Endothelial cell of umbilical vein (primary cell): ENCODE results near the gene SLC6A20. TPM values are rescaled to one million over a fixed set of nuclear protein-coding genes. Genes with fewer than 3 reads are reported as not detected.

Source experiments
- BruUV-seq: library from RNA; stranded (reverse); fragments of 400-500 nt; replicated peaks from 2 replicates; lab custom pipeline; 2021; lab: Mats Ljungman, UMichigan
- CTCF ChIA-PET: fragments of 300-600, 350-600 bp; sonication (Branson Sonifier 250); formaldehyde crosslinking; loops from one replicate; lab custom pipeline; 2021; ENCODE audit warnings: antibody characterized with exemption, inconsistent platforms; lab: Charles Lee
- POLR2A ChIA-PET: fragments of 300-600, 350-600 bp; sonication (Branson Sonifier 250); formaldehyde crosslinking; loops from one replicate; lab custom pipeline; 2021; ENCODE audit warnings: antibody characterized with exemption, inconsistent platforms; lab: Charles Lee
- DNase-seq: peaks from one replicate; pipeline ENCODE4 v3.0.0-alpha.2; 2011; ENCODE audit warnings: low read depth, low spot score
- FAIRE-seq: peaks from 2 replicates; lab custom pipeline; 2011; peaks lifted over from hg19 to GRCh38; lab: Jason Lieb, UNC
- H2AFZ ChIP-seq: 2 replicates; pipeline ENCODE4 v1.6.0; 2012; ENCODE audit warnings: low read depth, low read length, control low read depth, inconsistent platforms
- H3K27ac ChIP-seq: 2 replicates; pipeline ENCODE4 v1.5.1; 2011; ENCODE audit warnings: low read depth, mild to moderate bottlenecking, control low read depth, low read length, moderate library complexity; ENCODE audit not compliant: insufficient read depth
- H3K27me3 ChIP-seq, 2 experiments: 2 replicates each; pipeline versions ENCODE4 v1.6.0 to v1.6.1; 2011; ENCODE audit warnings: low read length in 2 of 2, mixed read lengths in 1 of 2; ENCODE audit not compliant: control insufficient read depth in 2 of 2, insufficient read depth in 2 of 2
- H3K36me3 ChIP-seq, 2 experiments: 2 replicates in 1 of 2; 3 replicates in 1 of 2; pipeline ENCODE4 v1.5.1; 2011; ENCODE audit warnings: low read length in 2 of 2, mild to moderate bottlenecking in 1 of 2, moderate library complexity in 1 of 2; ENCODE audit not compliant: control insufficient read depth in 2 of 2, insufficient read depth in 2 of 2; ENCODE audit errors: extremely low read depth in 1 of 2
- H3K4me1 ChIP-seq: 3 replicates; pipeline ENCODE4 v1.5.1; 2011; ENCODE audit warnings: mild to moderate bottlenecking, low read length; ENCODE audit not compliant: control insufficient read depth, insufficient read depth; ENCODE audit errors: extremely low read depth
- H3K4me2 ChIP-seq: 2 replicates; pipeline ENCODE4 v1.6.1; 2011; ENCODE audit warnings: low read length, control low read depth, mixed read lengths; ENCODE audit not compliant: insufficient read depth
- H3K4me3 ChIP-seq, 3 experiments: fragments of 200-600 bp in 1 of 3; sonication (generic), shearing (Covaris generic) in 1 of 3; replicated peaks in 1 of 3; 2 replicates each; pipeline ENCODE4 v1.5.1; 2011 to 2016; ENCODE audit warnings: control low read depth in 3 of 3, low read length in 3 of 3, mild to moderate bottlenecking in 2 of 3, inconsistent platforms in 1 of 3, low read depth in 1 of 3, moderate library complexity in 1 of 3; ENCODE audit not compliant: insufficient read depth in 1 of 3
- H3K79me2 ChIP-seq: 2 replicates; pipeline ENCODE4 v1.6.0; 2012; ENCODE audit warnings: low read length, inconsistent platforms; ENCODE audit not compliant: control insufficient read depth, insufficient read depth
- H3K9ac ChIP-seq: replicated peaks from 2 replicates; pipeline ENCODE3; 2011; ENCODE audit warnings: low read length, control low read depth; ENCODE audit not compliant: insufficient read depth; ENCODE audit errors: extremely low read depth
- H3K9me1 ChIP-seq: replicated peaks from 3 replicates; pipeline ENCODE4 v1.6.0; 2011; ENCODE audit warnings: mild to moderate bottlenecking, low read length; ENCODE audit not compliant: control insufficient read depth, insufficient read depth; ENCODE audit errors: extremely low read depth
- H3K9me3 ChIP-seq: replicated peaks from 2 replicates; pipeline ENCODE4 v1.5.1; 2012; ENCODE audit warnings: low read length, inconsistent platforms; ENCODE audit not compliant: control insufficient read depth, insufficient read depth
- H4K20me1 ChIP-seq: replicated peaks from 2 replicates; pipeline ENCODE3; 2011; ENCODE audit warnings: mild to moderate bottlenecking, low read length; ENCODE audit not compliant: control insufficient read depth, insufficient read depth; ENCODE audit errors: extremely low read depth
- EZH2 ChIP-seq: IDR thresholded peaks from 2 replicates; pipeline ENCODE4 v1.6.1; 2012; ENCODE audit warnings: borderline replicate concordance, low read depth, mild to moderate bottlenecking, moderate library complexity, low read length, inconsistent platforms; ENCODE audit not compliant: severe bottlenecking
- FOS ChIP-seq: IDR thresholded peaks from 2 replicates; pipeline ENCODE4 v1.6.1; 2011; ENCODE audit warnings: mild to moderate bottlenecking, low read length, moderate library complexity, borderline replicate concordance; ENCODE audit not compliant: insufficient read depth
- GATA2 ChIP-seq: IDR thresholded peaks from 2 replicates; pipeline ENCODE4 v1.7.0; 2011; ENCODE audit warnings: low read depth, mild to moderate bottlenecking, moderate library complexity, mixed read lengths, low read length; ENCODE audit not compliant: insufficient read length, insufficient read depth
- JUN ChIP-seq: IDR thresholded peaks from 2 replicates; pipeline ENCODE4 v1.6.1; 2011; ENCODE audit warnings: borderline replicate concordance, low read depth; ENCODE audit not compliant: insufficient read length, insufficient read depth
- MYC ChIP-seq: IDR thresholded peaks from one replicate; pipeline ENCODE4 v1.6.1; 2011; ENCODE audit warnings: mild to moderate bottlenecking, low read depth, low read length
- POLR2A ChIP-seq: IDR thresholded peaks from 2 replicates; pipeline ENCODE4 v1.6.1; 2012; ENCODE audit warnings: low read depth, mild to moderate bottlenecking, control low read depth, low read length
- POLR2AphosphoS5 ChIP-seq: IDR thresholded peaks from 2 replicates; pipeline ENCODE4 v1.6.1; 2012; ENCODE audit warnings: low read depth, mild to moderate bottlenecking, control low read depth, low read length, moderate library complexity; ENCODE audit not compliant: insufficient read depth
- dilution Hi-C: fragments of 300-500 bp; cut with MboI; formaldehyde crosslinking; loops from one replicate; pipeline ENCODE4 v1.15.0; 2019; ENCODE audit warnings: low sequenced_read_pairs; ENCODE audit not compliant: extremely low pct_ligation_motif_present
- intact Hi-C: fragments of 100-400 bp; cut with micrococcal nuclease; formaldehyde crosslinking; loops from one replicate; pipeline ENCODE4 v1.10.0; 2022
- polyA plus RNA-seq, 4 experiments: library from polyadenylated mRNA; depleted of rRNA in 3 of 4; stranded (reverse) in 3 of 4; unstranded in 1 of 4; fragments of >200 nt; gene quantifications; 2 replicates each; pipeline versions ENCODE4 v1.2.1 to v1.2.3, GENCODE V29; 2011 to 2012; ENCODE audit warnings: missing spikeins in 1 of 4
- total RNA-seq: library from RNA; stranded (reverse); gene quantifications from 2 replicates; pipeline ENCODE4 v1.2.3, GENCODE V29; 2021
- TF ChIP-seq, protein P1 (sequence below): IDR thresholded peaks from 2 replicates; pipeline ENCODE4 v1.6.1; 2011; ENCODE audit not compliant: insufficient read depth, insufficient read length
- TF ChIP-seq, protein P2 (sequence below), 2 donors: IDR thresholded peaks; 1 replicate in 1 of 2; 2 replicates in 1 of 2; pipeline ENCODE4 v1.5.1; 2011; ENCODE audit warnings: low read length in 2 of 2, mild to moderate bottlenecking in 2 of 2, moderate library complexity in 2 of 2, control low read depth in 1 of 2, inconsistent platforms in 1 of 2, low read depth in 1 of 2; ENCODE audit not compliant: insufficient read depth in 1 of 2; ENCODE audit errors: extremely low read depth in 1 of 2

The SLC6A20 gene
- total and polyA plus RNA-seq, 2 donors (not counting 3 experiments of a cell fraction or from before 2014, with no cell fraction given) = not detected

DNA sequence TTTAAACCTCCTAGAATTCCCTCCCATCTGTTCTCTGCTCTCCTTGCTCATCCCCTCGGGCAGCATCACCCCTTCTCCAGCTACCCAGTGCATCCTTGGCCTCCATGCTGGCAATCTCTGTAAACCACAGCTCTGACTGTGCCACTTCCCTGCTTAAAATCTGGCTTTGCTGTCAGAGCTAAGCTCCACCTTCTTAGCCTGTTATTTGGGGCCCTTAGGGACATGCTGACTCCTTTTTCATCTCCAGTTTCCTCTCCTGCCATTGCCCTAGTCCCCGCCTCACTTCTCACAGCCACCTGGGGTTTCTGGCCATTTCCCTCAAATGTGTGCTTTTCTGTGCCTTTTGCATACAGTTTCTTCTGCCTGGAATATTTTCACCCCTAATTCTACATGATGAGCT is 5.7 kb downstream of the SLC6A20 start:
- Histone ChIP-seq H3K9ac (no peak overlapping the region), H3K27me3 (peaks cover 26 to 35% of the 10 kb centered on the region in 2 experiments), H3K36me3 (no peaks in the 10 kb centered on the region), H3K4me1 (no peaks in the 10 kb centered on the region), H3K9me3 (no peaks in the 10 kb centered on the region), H3K9me1 (no peaks in the 10 kb centered on the region), H3K79me2 (no peaks in the 10 kb centered on the region), H4K20me1 (no peaks in the 10 kb centered on the region), H3K27ac (no peak overlapping the region), H3K4me2 (no peak overlapping the region), H2AFZ (no peak overlapping the region), H3K4me3 (no peak overlapping the region)
- ChIA-PET CTCF (interaction anchor here (1.5 to 2.3 kb wide), 2 partner anchors 13 to 30 kb away, joined by 3 to 7 read pairs; no protein-coding TSS in a partner anchor), POLR2A (no interaction called here)
- DNase-seq (no peak), FAIRE-seq (no peak)
- BruUV-seq = no TSS peak
- dilution Hi-C loops (no loop called here), intact Hi-C loops (no loop called here)
- TF ChIP-seq, protein P1, sequence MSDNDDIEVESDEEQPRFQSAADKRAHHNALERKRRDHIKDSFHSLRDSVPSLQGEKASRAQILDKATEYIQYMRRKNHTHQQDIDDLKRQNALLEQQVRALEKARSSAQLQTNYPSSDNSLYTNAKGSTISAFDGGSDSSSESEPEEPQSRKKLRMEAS = no peak
- TF ChIP-seq JUN (no peak), MYC (no peak), POLR2AphosphoS5 (no peak), GATA2 (no peak), EZH2 (no peak), FOS (no peak), POLR2A (no peak)
- TF ChIP-seq, protein P2, sequence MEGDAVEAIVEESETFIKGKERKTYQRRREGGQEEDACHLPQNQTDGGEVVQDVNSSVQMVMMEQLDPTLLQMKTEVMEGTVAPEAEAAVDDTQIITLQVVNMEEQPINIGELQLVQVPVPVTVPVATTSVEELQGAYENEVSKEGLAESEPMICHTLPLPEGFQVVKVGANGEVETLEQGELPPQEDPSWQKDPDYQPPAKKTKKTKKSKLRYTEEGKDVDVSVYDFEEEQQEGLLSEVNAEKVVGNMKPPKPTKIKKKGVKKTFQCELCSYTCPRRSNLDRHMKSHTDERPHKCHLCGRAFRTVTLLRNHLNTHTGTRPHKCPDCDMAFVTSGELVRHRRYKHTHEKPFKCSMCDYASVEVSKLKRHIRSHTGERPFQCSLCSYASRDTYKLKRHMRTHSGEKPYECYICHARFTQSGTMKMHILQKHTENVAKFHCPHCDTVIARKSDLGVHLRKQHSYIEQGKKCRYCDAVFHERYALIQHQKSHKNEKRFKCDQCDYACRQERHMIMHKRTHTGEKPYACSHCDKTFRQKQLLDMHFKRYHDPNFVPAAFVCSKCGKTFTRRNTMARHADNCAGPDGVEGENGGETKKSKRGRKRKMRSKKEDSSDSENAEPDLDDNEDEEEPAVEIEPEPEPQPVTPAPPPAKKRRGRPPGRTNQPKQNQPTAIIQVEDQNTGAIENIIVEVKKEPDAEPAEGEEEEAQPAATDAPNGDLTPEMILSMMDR (IDR thresholded peaks at IDR 0.05; ENCODE audit: extremely low read depth in 1 of 2, insufficient read depth in 1 of 2, low read depth in 1 of 2, low read length in 2 of 2) = no peak
